Measurements from ENCODE around the gene EQTN. TPM values are rescaled to one million over a fixed set of nuclear protein-coding genes. Genes with fewer than 3 reads are reported as not detected.
"Not testable (repeated sequence)": the region's sequence is repeated elsewhere in the genome, so short reads cannot be mapped to it uniquely, and the experiment has no call there.

EQTN gene
- total RNA-seq, 1 donor: not detected

DNA sequence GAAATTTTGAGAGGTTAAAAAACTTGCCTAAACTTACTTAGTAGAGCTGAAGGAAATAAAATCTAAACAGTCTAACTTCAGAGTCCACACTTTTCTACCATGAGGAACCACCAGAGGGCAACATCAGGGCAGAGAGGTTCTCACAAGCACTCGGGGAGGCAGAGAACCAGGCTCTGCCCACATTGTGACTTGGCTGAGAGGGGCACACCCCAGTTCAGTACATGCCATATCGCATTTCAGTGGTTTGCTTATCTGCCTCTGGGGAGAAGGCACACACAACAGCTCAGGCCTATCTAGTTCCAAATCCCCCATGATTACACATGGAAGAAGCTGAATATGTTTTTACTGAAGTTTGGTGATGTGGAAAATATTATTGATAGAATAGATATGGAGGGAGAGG is 49.2 kb downstream of the EQTN start:
- peak; percentile 79 for DNase-seq (ENCODE audit: low read depth)
- TF ChIP-seq, protein P1, sequence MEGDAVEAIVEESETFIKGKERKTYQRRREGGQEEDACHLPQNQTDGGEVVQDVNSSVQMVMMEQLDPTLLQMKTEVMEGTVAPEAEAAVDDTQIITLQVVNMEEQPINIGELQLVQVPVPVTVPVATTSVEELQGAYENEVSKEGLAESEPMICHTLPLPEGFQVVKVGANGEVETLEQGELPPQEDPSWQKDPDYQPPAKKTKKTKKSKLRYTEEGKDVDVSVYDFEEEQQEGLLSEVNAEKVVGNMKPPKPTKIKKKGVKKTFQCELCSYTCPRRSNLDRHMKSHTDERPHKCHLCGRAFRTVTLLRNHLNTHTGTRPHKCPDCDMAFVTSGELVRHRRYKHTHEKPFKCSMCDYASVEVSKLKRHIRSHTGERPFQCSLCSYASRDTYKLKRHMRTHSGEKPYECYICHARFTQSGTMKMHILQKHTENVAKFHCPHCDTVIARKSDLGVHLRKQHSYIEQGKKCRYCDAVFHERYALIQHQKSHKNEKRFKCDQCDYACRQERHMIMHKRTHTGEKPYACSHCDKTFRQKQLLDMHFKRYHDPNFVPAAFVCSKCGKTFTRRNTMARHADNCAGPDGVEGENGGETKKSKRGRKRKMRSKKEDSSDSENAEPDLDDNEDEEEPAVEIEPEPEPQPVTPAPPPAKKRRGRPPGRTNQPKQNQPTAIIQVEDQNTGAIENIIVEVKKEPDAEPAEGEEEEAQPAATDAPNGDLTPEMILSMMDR (IDR thresholded peaks at IDR 0.05; ENCODE audit: insufficient read depth, low read length): peak; percentile 70
- H3K4me3 ChIP-seq (ENCODE audit: low read depth, low read length): no peak overlapping the region

GRCh38 chr9:27239648-27240047 is 57.3 kb downstream of the EQTN start:
- not testable (repeated sequence) for DNase-seq (ENCODE audit: low read depth); H3K4me3 ChIP-seq (ENCODE audit: low read depth, low read length)

Other genes starting within 250 kb of the EQTN start
- gene TEK, start 187.9 kb downstream of the EQTN start, total RNA-seq (ENCODE audit: low replicate concordance): 1.7 and 3.8 TPM in 2 replicates
- gene IFNK, start 227.1 kb upstream of the EQTN start, total RNA-seq (ENCODE audit: low replicate concordance): not detected in 2 replicates
- under 0.01 and 0.25 TPM in 2 replicates for gene MOB3B, start 232.7 kb upstream of the EQTN start, total RNA-seq (ENCODE audit: low replicate concordance)

All from fibroblast of the aortic adventitia (primary cell).